ENCODE data around the gene PACS2.
A peak's percentile ranks its signal among the peaks of the same experiment; 100 is the strongest.

The PACS2 gene

GRCh38 chr14:105401699-105402098 is 87.2 kb downstream of the PACS2 start:
- Histone ChIP-seq H3K27me3 (replicated peaks; ENCODE audit: control insufficient read depth, insufficient read depth, low read length, poor library complexity, severe bottlenecking) (no peaks in the 10 kb centered on the region), H3K4me1 (ENCODE audit: control insufficient read depth, insufficient read depth, low read length, poor library complexity, severe bottlenecking) (peaks cover 14% of the 10 kb centered on the region)
- DNase-seq, result no peak

GRCh38 chr14:105408592-105408991 is 94.0 kb downstream of the PACS2 start:
- peaks cover 4% of the 10 kb centered on the region for H3K4me1 ChIP-seq (ENCODE audit: control insufficient read depth, insufficient read depth, low read length, poor library complexity, severe bottlenecking)
- H3K4me3 ChIP-seq (ENCODE audit: insufficient read depth, low read depth, low read length, poor library complexity, severe bottlenecking), result no peak overlapping the region
- no peak for DNase-seq
- no peak overlapping the region for H3K27ac ChIP-seq (ENCODE audit: insufficient read depth, low read length, poor library complexity, severe bottlenecking)
- H3K36me3 ChIP-seq (ENCODE audit: control insufficient read depth, insufficient read depth, low read length), result no peaks in the 10 kb centered on the region
- H3K9me3 ChIP-seq (ENCODE audit: control insufficient read depth, low read length), result no peaks in the 10 kb centered on the region
- peaks cover 17% of the 10 kb centered on the region for H3K27me3 ChIP-seq (replicated peaks; ENCODE audit: control insufficient read depth, insufficient read depth, low read length, poor library complexity, severe bottlenecking)

More at GRCh38 chr14:105401699-105402098, 87.2 kb downstream of the PACS2 start:
- Histone ChIP-seq H3K4me3 (ENCODE audit: insufficient read depth, low read depth, low read length, poor library complexity, severe bottlenecking) (no peak overlapping the region), H3K27ac (ENCODE audit: insufficient read depth, low read length, poor library complexity, severe bottlenecking) (no peak overlapping the region), H3K9me3 (ENCODE audit: control insufficient read depth, low read length) (no peaks in the 10 kb centered on the region), H3K36me3 (ENCODE audit: control insufficient read depth, insufficient read depth, low read length) (peaks cover 7% of the 10 kb centered on the region)

GRCh38 chr14:105409364-105409763 is 94.8 kb downstream of the PACS2 start:
- Histone ChIP-seq H3K4me1 (ENCODE audit: control insufficient read depth, insufficient read depth, low read length, poor library complexity, severe bottlenecking) (peaks cover 6% of the 10 kb centered on the region), H3K36me3 (ENCODE audit: control insufficient read depth, insufficient read depth, low read length) (no peaks in the 10 kb centered on the region), H3K9me3 (ENCODE audit: control insufficient read depth, low read length) (no peaks in the 10 kb centered on the region), H3K4me3 (ENCODE audit: insufficient read depth, low read depth, low read length, poor library complexity, severe bottlenecking) (no peak overlapping the region), H3K27me3 (replicated peaks; ENCODE audit: control insufficient read depth, insufficient read depth, low read length, poor library complexity, severe bottlenecking) (peaks cover 17% of the 10 kb centered on the region), H3K27ac (ENCODE audit: insufficient read depth, low read length, poor library complexity, severe bottlenecking) (no peak overlapping the region)
- no peak for DNase-seq

DNA sequence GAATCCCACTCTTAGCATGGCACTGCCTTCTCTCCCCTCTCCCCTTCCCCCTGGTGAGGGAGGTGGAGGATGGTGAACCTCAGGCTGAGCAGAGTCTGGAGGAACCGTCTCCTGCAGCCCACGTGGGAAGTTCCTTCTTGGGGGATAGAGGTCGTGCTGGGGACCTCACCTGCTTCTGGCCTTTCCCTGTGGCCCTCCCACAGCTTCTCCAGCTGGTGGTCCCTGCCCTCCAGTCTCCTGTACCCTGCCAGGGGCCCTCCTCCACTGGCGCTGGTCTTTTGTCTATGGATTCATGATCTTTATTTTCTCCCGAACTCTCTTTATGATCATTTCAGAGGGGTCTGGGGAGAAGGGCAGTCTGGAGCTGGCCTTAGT is 96.1 kb downstream of the PACS2 start:
- Histone ChIP-seq H3K4me1 (ENCODE audit: control insufficient read depth, insufficient read depth, low read length, poor library complexity, severe bottlenecking) (peaks cover 9% of the 10 kb centered on the region), H3K9me3 (ENCODE audit: control insufficient read depth, low read length) (no peaks in the 10 kb centered on the region), H3K4me3 (ENCODE audit: insufficient read depth, low read depth, low read length, poor library complexity, severe bottlenecking) (no peak overlapping the region), H3K27ac (ENCODE audit: insufficient read depth, low read length, poor library complexity, severe bottlenecking) (no peak overlapping the region), H3K27me3 (replicated peaks; ENCODE audit: control insufficient read depth, insufficient read depth, low read length, poor library complexity, severe bottlenecking) (peaks cover 17% of the 10 kb centered on the region), H3K36me3 (ENCODE audit: control insufficient read depth, insufficient read depth, low read length) (no peaks in the 10 kb centered on the region)
- DNase-seq, result no peak

DNA sequence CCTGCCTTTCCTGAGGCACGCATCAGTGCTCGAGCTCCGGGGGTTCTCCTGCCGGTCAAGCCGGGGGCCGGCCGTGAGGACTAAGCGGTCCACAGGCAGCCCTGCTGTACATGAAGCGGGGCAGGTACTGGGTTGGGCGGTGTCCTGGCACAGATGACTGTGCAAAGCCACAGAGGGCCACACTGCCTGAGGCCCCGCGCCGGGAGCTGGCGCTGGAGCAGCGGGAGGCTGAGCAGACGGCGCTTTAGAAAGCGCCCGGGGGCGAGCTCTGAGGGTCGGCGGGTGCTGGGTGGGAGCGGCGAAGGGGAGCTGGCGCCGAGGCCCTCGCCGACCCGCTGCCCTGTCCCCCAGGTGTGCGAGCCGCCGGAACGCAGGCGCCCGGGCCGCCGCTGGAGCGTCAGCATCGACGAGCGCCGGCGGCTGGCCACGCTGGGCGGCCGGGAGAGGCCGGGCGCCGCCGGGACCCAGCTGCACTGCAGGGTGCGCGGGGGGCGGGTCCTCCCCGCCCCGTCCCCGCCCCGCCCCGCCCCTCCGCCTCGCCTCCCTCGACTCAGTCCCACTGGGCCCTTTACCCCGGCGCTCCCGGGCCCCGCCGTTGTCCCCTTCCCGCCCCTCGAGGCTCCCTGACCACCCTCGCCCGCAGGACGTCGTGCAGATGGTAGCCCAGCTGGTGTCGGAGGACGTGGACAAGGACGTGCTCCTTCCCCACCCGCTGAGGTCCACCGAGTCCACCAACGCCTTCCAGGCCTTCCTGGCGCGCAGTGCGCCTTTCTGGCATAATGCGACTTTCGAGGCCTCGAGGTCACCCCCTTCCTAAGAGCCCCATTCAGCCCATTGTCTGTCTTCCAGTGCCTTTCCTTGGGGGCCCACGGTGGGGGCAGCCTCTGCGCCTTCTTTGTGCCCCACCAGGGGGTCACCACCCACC is 96.7 kb downstream of the PACS2 start:
- H3K9me3 ChIP-seq (ENCODE audit: control insufficient read depth, low read length), result no peaks in the 10 kb centered on the region
- no peak overlapping the region for H3K27ac ChIP-seq (ENCODE audit: insufficient read depth, low read length, poor library complexity, severe bottlenecking)
- peak overlapping the region; percentile 8 for H3K4me3 ChIP-seq (ENCODE audit: insufficient read depth, low read depth, low read length, poor library complexity, severe bottlenecking)
- DNase-seq, result no peak
- H3K27me3 ChIP-seq (replicated peaks; ENCODE audit: control insufficient read depth, insufficient read depth, low read length, poor library complexity, severe bottlenecking), result peaks cover 17% of the 10 kb centered on the region
- peaks cover 9% of the 10 kb centered on the region for H3K4me1 ChIP-seq (ENCODE audit: control insufficient read depth, insufficient read depth, low read length, poor library complexity, severe bottlenecking)
- H3K36me3 ChIP-seq (ENCODE audit: control insufficient read depth, insufficient read depth, low read length), result no peaks in the 10 kb centered on the region

- H3K36me3 ChIP-seq (ENCODE audit: control insufficient read depth, insufficient read depth, low read length), result no peaks in the 10 kb centered on the region
- peaks cover 9% of the 10 kb centered on the region for H3K4me1 ChIP-seq (ENCODE audit: control insufficient read depth, insufficient read depth, low read length, poor library complexity, severe bottlenecking)
- no peaks in the 10 kb centered on the region for H3K9me3 ChIP-seq (ENCODE audit: control insufficient read depth, low read length)
- H3K27ac ChIP-seq (ENCODE audit: insufficient read depth, low read length, poor library complexity, severe bottlenecking), result no peak overlapping the region
- peaks cover 17% of the 10 kb centered on the region for H3K27me3 ChIP-seq (replicated peaks; ENCODE audit: control insufficient read depth, insufficient read depth, low read length, poor library complexity, severe bottlenecking)
- no peak for DNase-seq
- peak overlapping the region; percentile 8 for H3K4me3 ChIP-seq (ENCODE audit: insufficient read depth, low read depth, low read length, poor library complexity, severe bottlenecking)
These were observed 97.6 kb downstream of the PACS2 start for GRCh38 chr14:105411985-105412770.

- H3K36me3 ChIP-seq (ENCODE audit: control insufficient read depth, insufficient read depth, low read length), result no peaks in the 10 kb centered on the region
- H3K9me3 ChIP-seq (ENCODE audit: control insufficient read depth, low read length), result no peaks in the 10 kb centered on the region
- peaks cover 17% of the 10 kb centered on the region for H3K27me3 ChIP-seq (replicated peaks; ENCODE audit: control insufficient read depth, insufficient read depth, low read length, poor library complexity, severe bottlenecking)
- no peak for DNase-seq
- H3K4me3 ChIP-seq (ENCODE audit: insufficient read depth, low read depth, low read length, poor library complexity, severe bottlenecking), result no peak overlapping the region
- peaks cover 9% of the 10 kb centered on the region for H3K4me1 ChIP-seq (ENCODE audit: control insufficient read depth, insufficient read depth, low read length, poor library complexity, severe bottlenecking)
- H3K27ac ChIP-seq (ENCODE audit: insufficient read depth, low read length, poor library complexity, severe bottlenecking), result no peak overlapping the region
These were observed 98.4 kb downstream of the PACS2 start for GRCh38 chr14:105412771-105413543.

- H3K9me3 ChIP-seq (ENCODE audit: control insufficient read depth, low read length), result no peaks in the 10 kb centered on the region
- no peak overlapping the region for H3K4me3 ChIP-seq (ENCODE audit: insufficient read depth, low read depth, low read length, poor library complexity, severe bottlenecking)
- H3K27ac ChIP-seq (ENCODE audit: insufficient read depth, low read length, poor library complexity, severe bottlenecking), result no peak overlapping the region
- peaks cover 9% of the 10 kb centered on the region for H3K4me1 ChIP-seq (ENCODE audit: control insufficient read depth, insufficient read depth, low read length, poor library complexity, severe bottlenecking)
- H3K27me3 ChIP-seq (replicated peaks; ENCODE audit: control insufficient read depth, insufficient read depth, low read length, poor library complexity, severe bottlenecking), result peaks cover 17% of the 10 kb centered on the region
- no peak for DNase-seq
- H3K36me3 ChIP-seq (ENCODE audit: control insufficient read depth, insufficient read depth, low read length), result no peaks in the 10 kb centered on the region
These were observed 99.0 kb downstream of the PACS2 start for GRCh38 chr14:105413544-105413886.

- H3K27me3 ChIP-seq (replicated peaks; ENCODE audit: control insufficient read depth, insufficient read depth, low read length, poor library complexity, severe bottlenecking), result peaks cover 17% of the 10 kb centered on the region
- peak overlapping the region; percentile 62 for H3K4me3 ChIP-seq (ENCODE audit: insufficient read depth, low read depth, low read length, poor library complexity, severe bottlenecking)
- no peaks in the 10 kb centered on the region for H3K9me3 ChIP-seq (ENCODE audit: control insufficient read depth, low read length)
- H3K36me3 ChIP-seq (ENCODE audit: control insufficient read depth, insufficient read depth, low read length), result no peaks in the 10 kb centered on the region
- no peak overlapping the region for H3K27ac ChIP-seq (ENCODE audit: insufficient read depth, low read length, poor library complexity, severe bottlenecking)
- H3K4me1 ChIP-seq (ENCODE audit: control insufficient read depth, insufficient read depth, low read length, poor library complexity, severe bottlenecking), result peaks cover 14% of the 10 kb centered on the region
- DNase-seq, result peak; percentile 27 to 42 (median 36)
These were observed 100.2 kb downstream of the PACS2 start for GRCh38 chr14:105414456-105415371.
